ENCODE results near the gene STK10.

The STK10 gene

DNA sequence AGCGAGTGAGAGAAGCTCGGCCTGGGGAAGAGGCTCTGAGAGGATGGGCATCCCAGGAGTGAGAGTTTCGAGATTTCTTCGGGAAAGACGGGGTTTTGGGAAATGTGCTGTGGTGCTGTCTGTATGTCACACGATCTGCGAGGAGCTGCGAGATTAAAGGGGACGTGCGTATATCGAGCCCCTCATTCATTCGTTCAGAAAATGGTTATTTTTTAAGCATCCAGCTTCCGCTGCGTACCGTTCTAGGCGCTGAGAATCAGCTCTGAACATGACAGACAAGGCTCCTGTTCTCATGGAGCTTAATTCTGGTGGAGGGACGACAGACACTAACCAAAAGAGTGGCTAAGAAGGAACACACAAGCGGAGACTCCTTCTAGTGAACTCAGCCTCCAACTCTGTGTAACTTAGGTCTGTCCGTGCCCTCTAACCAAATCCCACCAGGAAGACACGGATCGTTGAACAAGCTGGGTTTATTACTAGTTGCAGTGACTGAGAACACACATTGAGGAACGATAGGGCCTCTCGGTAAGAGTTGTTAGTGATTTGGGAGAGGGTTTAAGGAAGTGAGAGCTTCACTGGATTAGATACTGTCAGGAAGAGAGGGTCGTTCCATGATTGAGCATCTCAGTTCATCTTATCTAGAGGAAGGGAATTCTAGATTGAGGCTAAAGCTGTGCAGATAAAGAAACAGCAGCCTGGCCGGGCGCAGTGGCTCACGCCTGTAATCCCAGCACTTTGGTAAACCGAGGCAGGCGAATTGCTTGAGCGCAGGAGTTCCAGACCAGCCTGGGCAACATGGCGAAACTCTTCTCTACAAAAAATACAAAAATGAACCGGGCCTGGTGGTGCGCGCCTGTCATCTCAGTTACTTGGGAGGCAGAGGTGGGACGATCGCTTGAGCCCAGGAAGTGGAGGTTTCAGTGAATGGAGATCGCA lies 180.6 kb downstream of the STK10 start:
- H3K27ac ChIP-seq (ENCODE audit: low read depth in 2 of 2, low read length in 2 of 2) = peak overlapping the region; percentile 98
- H3K4me3 ChIP-seq (ENCODE audit: low read length in 2 of 2) = peak overlapping the region; percentile 99
- peaks cover 18 to 21% of the 10 kb centered on the region in 2 donors for H3K4me1 ChIP-seq (ENCODE audit: control insufficient read depth in 2 of 2, insufficient read depth in 2 of 2, low read length in 2 of 2)
- H3K9me3 ChIP-seq (ENCODE audit: control insufficient read depth in 2 of 2, low read length in 2 of 2) = no peaks in the 10 kb centered on the region
- H3K36me3 ChIP-seq (ENCODE audit: control insufficient read depth in 2 of 2, insufficient read depth in 2 of 2, low read length in 2 of 2) = no peaks in the 10 kb centered on the region
- H3K9ac ChIP-seq (ENCODE audit: low read depth in 1 of 2, low read length in 2 of 2) = peak overlapping the region; percentile 94 to 98
- H3K27me3 ChIP-seq (ENCODE audit: control insufficient read depth in 2 of 2, insufficient read depth in 2 of 2, low read length in 2 of 2) = no peaks in the 10 kb centered on the region

DNA sequence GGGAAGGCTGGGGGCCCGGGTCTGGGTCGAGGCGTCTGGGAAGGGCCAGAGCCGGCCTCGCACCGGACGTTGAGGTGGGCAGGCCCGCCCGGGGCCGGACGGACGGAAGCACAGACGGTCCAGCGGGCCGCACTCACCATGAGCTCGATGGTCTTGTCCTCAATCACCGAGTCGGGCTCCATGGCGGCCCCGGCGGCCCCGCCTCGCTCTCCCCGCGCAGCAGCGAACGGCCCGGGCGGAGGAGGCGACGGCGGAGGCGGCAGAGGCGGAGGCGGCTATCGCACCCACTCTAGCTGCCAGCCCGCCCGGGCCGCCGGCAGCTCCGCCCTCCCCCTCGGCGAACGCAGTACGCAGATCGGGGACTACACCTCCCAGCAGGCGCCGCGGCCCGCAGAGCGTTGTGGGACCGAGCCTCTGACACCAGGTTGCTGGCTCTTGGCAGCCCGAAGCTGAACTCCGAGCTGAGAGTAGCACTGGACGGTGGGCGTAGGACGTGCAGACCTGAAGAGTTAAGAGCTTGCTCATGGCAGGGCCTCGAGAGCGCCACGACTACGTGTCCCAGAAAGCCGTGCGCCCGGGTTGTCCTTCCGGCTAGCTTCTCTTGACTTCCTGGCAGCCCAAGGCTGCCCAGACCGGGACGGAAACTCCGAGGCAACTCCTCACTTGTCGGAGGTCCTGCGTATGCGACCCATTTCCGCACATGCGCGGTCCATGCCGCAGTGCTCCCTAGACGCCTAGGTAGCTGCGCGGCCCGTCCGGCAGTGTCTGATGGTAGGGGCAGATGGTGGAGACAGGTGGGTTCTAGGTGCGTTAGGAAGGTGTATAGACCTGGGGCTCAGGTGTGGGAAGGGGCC lies 181.5 kb downstream of the STK10 start, which contains the start of gene FBXW11:
Gene FBXW11, minus strand, starts transcription at position 318 of the 854 bp plus-strand sequence. Its CDS starts 136 bp downstream, at position 182.
- H3K9me3 ChIP-seq (ENCODE audit: control insufficient read depth in 2 of 2, low read length in 2 of 2) = no peaks in the 10 kb centered on the region
- H3K36me3 ChIP-seq (ENCODE audit: control insufficient read depth in 2 of 2, insufficient read depth in 2 of 2, low read length in 2 of 2) = no peaks in the 10 kb centered on the region
- peak within 1 kb of the TSS; percentile 94 to 98 for H3K9ac ChIP-seq (ENCODE audit: low read depth in 1 of 2, low read length in 2 of 2)
- H3K27ac ChIP-seq (ENCODE audit: low read depth in 2 of 2, low read length in 2 of 2) = peak within 1 kb of the TSS; percentile 98
- H3K4me1 ChIP-seq (ENCODE audit: control insufficient read depth in 2 of 2, insufficient read depth in 2 of 2, low read length in 2 of 2) = peaks cover 18 to 21% of the 10 kb centered on the region in 2 donors
- no peaks in the 10 kb centered on the region for H3K27me3 ChIP-seq (ENCODE audit: control insufficient read depth in 2 of 2, insufficient read depth in 2 of 2, low read length in 2 of 2)
- H3K4me3 ChIP-seq (ENCODE audit: low read length in 2 of 2) = peak within 1 kb of the TSS; percentile 99

DNA sequence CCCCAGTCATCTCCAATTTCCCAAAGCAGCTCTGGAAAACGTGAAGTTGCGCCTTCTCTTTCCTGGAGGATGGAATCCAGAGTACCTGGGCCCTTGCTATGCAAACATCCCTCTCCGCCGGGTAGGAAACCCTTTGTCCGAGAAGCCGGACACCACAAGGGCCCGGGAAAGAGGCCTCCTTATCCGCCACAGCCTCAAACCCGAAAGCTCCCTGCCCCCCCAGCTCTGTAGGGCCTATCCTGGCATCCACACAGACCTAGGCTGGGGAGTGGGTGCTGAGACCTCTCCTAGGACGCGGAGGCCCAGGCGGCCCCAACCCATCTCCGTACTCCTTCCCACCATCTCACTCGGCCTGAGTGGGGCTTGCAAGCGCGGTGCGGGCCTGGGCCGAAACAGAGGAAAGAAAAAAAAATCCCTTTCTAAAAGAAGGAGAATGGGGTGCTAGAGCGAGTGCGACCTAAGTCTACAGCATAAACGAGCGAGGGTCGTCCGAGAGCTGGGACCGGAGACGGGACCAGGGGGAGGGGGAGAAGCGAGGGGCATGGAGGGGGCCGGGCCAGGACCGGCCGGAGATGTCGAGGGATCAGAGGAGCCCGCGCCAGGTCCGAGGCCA lies 182.2 kb downstream of the STK10 start:
- Histone ChIP-seq H3K9ac (ENCODE audit: low read depth in 1 of 2, low read length in 2 of 2) (peak overlapping the region; percentile 94 to 98), H3K36me3 (ENCODE audit: control insufficient read depth in 2 of 2, insufficient read depth in 2 of 2, low read length in 2 of 2) (no peaks in the 10 kb centered on the region), H3K27me3 (ENCODE audit: control insufficient read depth in 2 of 2, insufficient read depth in 2 of 2, low read length in 2 of 2) (no peaks in the 10 kb centered on the region), H3K4me1 (ENCODE audit: control insufficient read depth in 2 of 2, insufficient read depth in 2 of 2, low read length in 2 of 2) (peaks cover 18 to 21% of the 10 kb centered on the region in 2 donors), H3K4me3 (ENCODE audit: low read length in 2 of 2) (peak overlapping the region; percentile 99), H3K9me3 (ENCODE audit: control insufficient read depth in 2 of 2, low read length in 2 of 2) (no peaks in the 10 kb centered on the region), H3K27ac (ENCODE audit: low read depth in 2 of 2, low read length in 2 of 2) (peak overlapping the region; percentile 98)

DNA sequence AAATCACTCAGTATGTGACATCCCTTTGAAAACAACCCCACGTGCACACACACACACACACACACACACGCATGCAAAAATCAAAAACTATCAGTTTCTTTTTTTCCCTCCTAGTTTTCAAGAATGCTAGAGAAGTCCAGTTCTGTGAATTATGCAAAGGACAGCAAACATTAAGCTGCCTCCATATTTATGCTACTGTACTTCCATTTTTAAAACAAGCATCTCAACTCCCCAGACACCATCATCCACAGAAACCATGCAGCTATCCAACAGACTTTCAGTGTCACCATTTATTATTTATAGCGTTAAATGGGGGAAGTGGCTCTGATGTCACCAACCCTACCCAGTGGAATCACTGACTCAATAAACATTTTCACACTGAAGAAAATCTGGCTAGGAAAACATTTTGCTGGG lies 183.2 kb downstream of the STK10 start:
- H3K9ac ChIP-seq (ENCODE audit: low read depth in 1 of 2, low read length in 2 of 2) = peak overlapping the region; percentile 94 to 98
- H3K4me3 ChIP-seq (ENCODE audit: low read length in 2 of 2) = peak overlapping the region; percentile 99
- peaks cover 21% of the 10 kb centered on the region in 2 donors for H3K4me1 ChIP-seq (ENCODE audit: control insufficient read depth in 2 of 2, insufficient read depth in 2 of 2, low read length in 2 of 2)
- no peaks in the 10 kb centered on the region for H3K27me3 ChIP-seq (ENCODE audit: control insufficient read depth in 2 of 2, insufficient read depth in 2 of 2, low read length in 2 of 2)
- H3K36me3 ChIP-seq (ENCODE audit: control insufficient read depth in 2 of 2, insufficient read depth in 2 of 2, low read length in 2 of 2) = no peaks in the 10 kb centered on the region
- H3K27ac ChIP-seq (ENCODE audit: low read depth in 2 of 2, low read length in 2 of 2) = peak overlapping the region; percentile 98
- H3K9me3 ChIP-seq (ENCODE audit: control insufficient read depth in 2 of 2, low read length in 2 of 2) = no peaks in the 10 kb centered on the region

DNA sequence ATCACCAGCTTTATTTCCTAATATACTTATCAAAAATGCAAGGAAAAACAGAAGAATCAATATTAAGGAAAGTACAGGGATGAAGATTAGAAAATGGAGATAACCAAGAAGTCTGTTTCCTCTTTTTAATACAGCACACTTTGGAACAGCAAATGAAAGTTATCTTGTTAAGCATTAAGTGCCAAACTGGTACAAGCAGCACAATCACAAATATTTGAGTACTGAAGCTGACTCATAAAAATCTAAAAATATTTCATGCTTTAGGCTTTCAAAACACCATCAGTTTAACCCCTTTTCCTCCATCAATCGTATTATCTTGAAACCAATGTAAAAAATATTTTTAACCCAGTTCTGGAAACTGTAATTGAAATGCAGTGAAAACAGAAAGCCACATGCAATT lies 184.3 kb downstream of the STK10 start:
- H3K4me3 ChIP-seq (ENCODE audit: low read length in 2 of 2) = no peak overlapping the region
- no peak overlapping the region for H3K9ac ChIP-seq (ENCODE audit: low read depth in 1 of 2, low read length in 2 of 2)
- no peaks in the 10 kb centered on the region for H3K36me3 ChIP-seq (ENCODE audit: control insufficient read depth in 2 of 2, insufficient read depth in 2 of 2, low read length in 2 of 2)
- no peaks in the 10 kb centered on the region for H3K27me3 ChIP-seq (ENCODE audit: control insufficient read depth in 2 of 2, insufficient read depth in 2 of 2, low read length in 2 of 2)
- H3K9me3 ChIP-seq (ENCODE audit: control insufficient read depth in 2 of 2, low read length in 2 of 2) = no peaks in the 10 kb centered on the region
- H3K27ac ChIP-seq (ENCODE audit: low read depth in 2 of 2, low read length in 2 of 2) = no peak overlapping the region
- peaks cover 21% of the 10 kb centered on the region in 2 donors for H3K4me1 ChIP-seq (ENCODE audit: control insufficient read depth in 2 of 2, insufficient read depth in 2 of 2, low read length in 2 of 2)

DNA sequence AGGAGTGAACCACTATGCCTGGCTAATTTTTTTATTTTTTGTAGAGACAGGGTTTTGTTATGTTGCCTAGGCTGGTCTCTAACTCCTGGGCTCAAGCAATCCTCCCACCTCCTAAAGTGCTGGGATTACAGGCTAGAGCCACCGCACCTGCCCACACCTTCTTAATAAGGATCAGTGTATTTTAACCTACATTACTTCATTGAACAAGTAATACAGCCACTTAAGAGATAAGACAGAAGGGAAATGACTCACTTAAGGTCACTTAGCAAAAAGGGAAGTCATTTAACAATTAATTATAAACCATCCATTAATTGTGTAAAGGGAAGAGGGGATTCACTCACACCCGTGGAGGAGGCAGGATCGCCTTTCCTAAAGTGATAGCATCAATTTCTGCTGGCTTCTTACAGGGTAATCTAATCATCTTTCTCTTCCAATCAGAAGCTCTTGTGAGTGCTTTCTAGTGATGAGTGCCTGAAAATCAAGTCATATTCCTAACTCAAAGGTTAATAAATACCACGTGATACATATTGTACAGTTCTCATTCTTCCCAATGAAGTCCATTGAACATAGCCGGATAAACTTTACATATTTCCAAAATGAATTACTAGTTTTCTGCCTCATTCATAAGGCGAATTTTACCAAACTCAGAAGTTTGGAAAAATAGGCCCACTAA lies 185.0 kb downstream of the STK10 start:
- Histone ChIP-seq H3K36me3 (ENCODE audit: control insufficient read depth in 2 of 2, insufficient read depth in 2 of 2, low read length in 2 of 2) (no peaks in the 10 kb centered on the region), H3K4me3 (ENCODE audit: low read length in 2 of 2) (no peak overlapping the region), H3K9me3 (ENCODE audit: control insufficient read depth in 2 of 2, low read length in 2 of 2) (no peaks in the 10 kb centered on the region), H3K27ac (ENCODE audit: low read depth in 2 of 2, low read length in 2 of 2) (no peak overlapping the region), H3K4me1 (ENCODE audit: control insufficient read depth in 2 of 2, insufficient read depth in 2 of 2, low read length in 2 of 2) (peaks cover 21% of the 10 kb centered on the region in 2 donors), H3K27me3 (ENCODE audit: control insufficient read depth in 2 of 2, insufficient read depth in 2 of 2, low read length in 2 of 2) (no peaks in the 10 kb centered on the region), H3K9ac (ENCODE audit: low read depth in 1 of 2, low read length in 2 of 2) (no peak overlapping the region)

DNA sequence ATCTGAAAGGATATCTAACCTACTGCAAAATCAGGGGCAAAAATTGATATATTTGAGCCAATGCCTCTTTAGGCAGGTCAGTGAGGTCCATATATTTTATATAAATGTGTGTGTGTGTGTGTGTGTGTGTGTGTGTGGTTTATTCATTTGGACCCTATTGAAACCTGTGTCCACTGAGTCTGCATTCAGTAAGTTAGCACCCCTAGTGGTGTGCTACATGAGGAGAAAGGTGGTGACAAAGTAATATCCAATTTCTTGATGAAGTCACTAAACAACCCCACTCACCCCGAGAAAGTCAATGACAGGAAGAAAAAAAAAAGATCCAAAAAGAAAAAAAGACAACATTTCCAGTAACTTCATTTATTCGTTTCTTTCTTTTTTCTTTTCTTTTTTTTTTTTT lies 185.7 kb downstream of the STK10 start:
- Histone ChIP-seq H3K9me3 (ENCODE audit: control insufficient read depth in 2 of 2, low read length in 2 of 2) (no peaks in the 10 kb centered on the region), H3K4me1 (ENCODE audit: control insufficient read depth in 2 of 2, insufficient read depth in 2 of 2, low read length in 2 of 2) (peaks cover 14 to 16% of the 10 kb centered on the region in 2 donors), H3K36me3 (ENCODE audit: control insufficient read depth in 2 of 2, insufficient read depth in 2 of 2, low read length in 2 of 2) (no peaks in the 10 kb centered on the region), H3K4me3 (ENCODE audit: low read length in 2 of 2) (no peak overlapping the region), H3K27ac (ENCODE audit: low read depth in 2 of 2, low read length in 2 of 2) (no peak overlapping the region), H3K27me3 (ENCODE audit: control insufficient read depth in 2 of 2, insufficient read depth in 2 of 2, low read length in 2 of 2) (no peaks in the 10 kb centered on the region), H3K9ac (ENCODE audit: low read depth in 1 of 2, low read length in 2 of 2) (no peak overlapping the region)

DNA sequence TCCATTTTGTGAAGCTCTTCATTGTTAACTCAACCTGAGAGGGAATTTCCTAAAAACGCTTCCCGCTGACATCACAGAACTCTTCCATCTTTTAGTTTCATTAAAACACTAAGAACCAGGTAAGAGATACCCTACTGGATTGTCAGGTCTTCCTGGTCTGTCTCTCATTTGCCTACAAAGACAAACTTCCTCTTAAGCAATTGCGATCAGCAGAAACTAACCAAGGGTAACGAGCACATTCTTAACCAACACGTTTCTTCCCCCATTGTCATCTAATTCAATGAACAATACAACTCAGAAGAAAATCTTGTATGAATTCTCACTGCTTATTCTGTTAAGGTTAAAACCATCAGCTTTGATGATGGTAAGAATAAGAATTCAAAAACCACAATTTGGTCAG lies 188.1 kb downstream of the STK10 start:
- Histone ChIP-seq H3K9me3 (ENCODE audit: control insufficient read depth in 2 of 2, low read length in 2 of 2) (no peaks in the 10 kb centered on the region), H3K4me3 (ENCODE audit: low read length in 2 of 2) (no peak overlapping the region), H3K36me3 (ENCODE audit: control insufficient read depth in 2 of 2, insufficient read depth in 2 of 2, low read length in 2 of 2) (peaks cover 0 to 5% of the 10 kb centered on the region in 2 donors), H3K27ac (ENCODE audit: low read depth in 2 of 2, low read length in 2 of 2) (no peak overlapping the region), H3K4me1 (ENCODE audit: control insufficient read depth in 2 of 2, insufficient read depth in 2 of 2, low read length in 2 of 2) (peaks cover 7 to 9% of the 10 kb centered on the region in 2 donors), H3K9ac (ENCODE audit: low read depth in 1 of 2, low read length in 2 of 2) (no peak overlapping the region), H3K27me3 (ENCODE audit: control insufficient read depth in 2 of 2, insufficient read depth in 2 of 2, low read length in 2 of 2) (no peaks in the 10 kb centered on the region)

DNA sequence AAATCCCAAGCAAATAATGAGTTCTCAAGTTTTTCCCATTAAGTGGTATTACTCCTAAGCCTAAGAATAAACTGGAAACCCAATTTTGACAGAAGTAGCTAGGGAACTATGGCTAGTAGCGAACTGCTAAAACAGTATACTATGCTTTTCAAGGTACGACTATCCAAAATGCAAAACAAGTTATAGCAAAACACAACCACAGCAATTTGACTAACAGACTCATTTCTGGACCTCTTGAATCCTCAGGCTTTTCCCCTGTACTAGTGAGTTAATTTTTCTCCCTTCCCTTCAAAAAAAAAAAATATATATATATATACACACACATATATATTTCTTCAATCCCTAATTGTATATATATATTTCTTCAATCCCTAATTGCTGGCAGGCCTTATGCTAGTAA lies 188.9 kb downstream of the STK10 start:
- no peak overlapping the region for H3K9ac ChIP-seq (ENCODE audit: low read depth in 1 of 2, low read length in 2 of 2)
- no peaks in the 10 kb centered on the region for H3K9me3 ChIP-seq (ENCODE audit: control insufficient read depth in 2 of 2, low read length in 2 of 2)
- H3K4me3 ChIP-seq (ENCODE audit: low read length in 2 of 2) = no peak overlapping the region
- H3K27ac ChIP-seq (ENCODE audit: low read depth in 2 of 2, low read length in 2 of 2) = no peak overlapping the region
- H3K4me1 ChIP-seq (ENCODE audit: control insufficient read depth in 2 of 2, insufficient read depth in 2 of 2, low read length in 2 of 2) = peaks cover 3 to 6% of the 10 kb centered on the region in 2 donors
- H3K36me3 ChIP-seq (ENCODE audit: control insufficient read depth in 2 of 2, insufficient read depth in 2 of 2, low read length in 2 of 2) = peaks cover 0 to 5% of the 10 kb centered on the region in 2 donors
- no peaks in the 10 kb centered on the region for H3K27me3 ChIP-seq (ENCODE audit: control insufficient read depth in 2 of 2, insufficient read depth in 2 of 2, low read length in 2 of 2)

Measured in mucosa of rectum (tissue), 2 donors.